Thymus (tissue), 11 donors: ENCODE measurements around the gene GNPNAT1. TPM values are rescaled to one million over a fixed set of nuclear protein-coding genes. Genes with fewer than 3 reads are reported as not detected.
"Not testable (repeated sequence)": the region's sequence is repeated elsewhere in the genome, so short reads cannot be mapped to it uniquely, and the experiment has no call there.

Source experiments
- DNase-seq, 9 donors: peaks; one replicate each; pipeline ENCODE4 v3.0.0-alpha.2; 2013; ENCODE audit warnings: low spot score in 9 of 9, low read depth in 6 of 9, missing footprints in 1 of 9
- H3K27ac ChIP-seq, 2 donors: one replicate each; pipeline ENCODE4 v1.5.1; 2013; ENCODE audit warnings: control low read depth in 1 of 2, low read depth in 1 of 2, low read length in 1 of 2, mild to moderate bottlenecking in 1 of 2, moderate library complexity in 1 of 2
- H3K27me3 ChIP-seq, 2 donors: one replicate each; pipeline ENCODE4 v1.5.1; 2013; ENCODE audit warnings: low read length in 1 of 2; ENCODE audit not compliant: control insufficient read depth in 2 of 2, insufficient read depth in 1 of 2
- H3K36me3 ChIP-seq, 2 donors: one replicate each; pipeline ENCODE4 v1.5.1; 2013; ENCODE audit warnings: low read length in 1 of 2, mild to moderate bottlenecking in 1 of 2, moderate library complexity in 1 of 2; ENCODE audit not compliant: control insufficient read depth in 2 of 2, insufficient read depth in 2 of 2
- H3K4me1 ChIP-seq, 2 donors: one replicate each; pipeline ENCODE4 v1.5.1; 2013; ENCODE audit warnings: low read length in 2 of 2; ENCODE audit not compliant: control insufficient read depth in 2 of 2, insufficient read depth in 2 of 2
- H3K4me3 ChIP-seq, 2 donors: one replicate each; pipeline ENCODE4 v1.5.1; 2013; ENCODE audit warnings: low read length in 2 of 2, control low read depth in 1 of 2, mild to moderate bottlenecking in 1 of 2
- H3K9me3 ChIP-seq, 2 donors: one replicate each; pipeline ENCODE4 v1.5.1; 2013; ENCODE audit warnings: low read length in 1 of 2, mild to moderate bottlenecking in 1 of 2; ENCODE audit not compliant: control insufficient read depth in 2 of 2, insufficient read depth in 1 of 2
- WGBS: extraction: QIAGEN DNeasy Blood & Tissue Kit; methylation state at CpG from one replicate; pipeline ENCODE4 v1.1.7; 2013; 5-methylcytosine and 5-hydroxymethylcytosine counted together
- polyA plus RNA-seq: library from polyadenylated mRNA; stranded (reverse); fragments of 200-250 nt; gene quantifications from one replicate; pipeline ENCODE4 v1.2.3, GENCODE V29; 2013
- total RNA-seq: library from RNA; stranded (reverse); fragments of 120-200 nt; gene quantifications from one replicate; pipeline ENCODE4 v1.2.4, GENCODE V29; 2013
- donor health status: healthy.

Gene GNPNAT1
- total and polyA plus RNA-seq, 2 donors = 7.6 to 8.2 TPM

DNA sequence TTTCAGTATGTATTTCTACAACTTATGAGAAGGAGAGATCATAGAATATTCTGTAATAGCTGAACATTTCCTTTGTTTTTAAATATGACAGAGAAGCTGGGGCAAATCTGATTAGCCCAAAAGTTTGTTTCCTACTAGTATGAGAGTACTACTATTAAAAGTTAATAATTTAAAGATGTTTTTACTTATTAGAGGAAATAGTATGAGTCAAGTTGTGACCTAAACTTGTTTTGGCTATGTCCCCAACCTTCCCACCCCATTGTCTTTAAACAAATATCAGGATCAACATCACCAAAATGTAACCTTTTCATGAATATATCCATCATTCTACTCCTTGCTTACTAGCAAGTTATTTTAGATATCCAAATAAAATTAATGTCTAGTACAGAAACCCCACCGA, 10.5 kb downstream of the GNPNAT1 start:
- no peaks in the 10 kb centered on the region for H3K9me3 ChIP-seq
- no peaks in the 10 kb centered on the region for H3K4me1 ChIP-seq
- H3K27ac ChIP-seq = no peak overlapping the region
- H3K4me3 ChIP-seq = no peak overlapping the region
- no peak for DNase-seq
- H3K27me3 ChIP-seq = no peaks in the 10 kb centered on the region
- peaks cover 2 to 3% of the 10 kb centered on the region in 2 donors for H3K36me3 ChIP-seq
- 100% methylated on average over 1 of the region's 1 CpG for WGBS

DNA sequence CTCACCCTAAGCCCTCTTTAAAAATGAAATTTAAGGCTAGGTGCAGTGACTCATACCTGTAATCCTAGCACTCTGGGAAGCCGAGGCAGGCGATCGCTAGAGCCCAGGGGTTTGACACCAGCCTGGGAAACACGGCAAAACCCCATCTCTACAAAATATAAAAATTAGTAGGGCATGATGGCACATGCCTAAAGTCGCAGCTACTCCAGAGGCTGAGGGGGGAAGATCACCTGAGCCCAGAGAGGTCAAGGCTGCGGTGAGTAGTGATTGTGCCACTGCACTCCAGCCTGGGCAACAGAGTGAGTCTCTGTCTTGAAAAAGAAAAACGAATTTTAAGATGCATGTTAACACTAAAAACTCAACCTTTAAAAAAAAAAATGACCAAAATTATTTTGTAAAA, 12.7 kb downstream of the GNPNAT1 start:
- Histone ChIP-seq H3K27me3 (no peaks in the 10 kb centered on the region), H3K4me1 (no peaks in the 10 kb centered on the region), H3K36me3 (peaks cover 7 to 10% of the 10 kb centered on the region in 2 donors), H3K4me3 (no peak overlapping the region), H3K9me3 (no peaks in the 10 kb centered on the region), H3K27ac (no peak overlapping the region)
- 94% methylated on average over 7 of the region's 7 CpGs for WGBS
- DNase-seq = no peak

DNA sequence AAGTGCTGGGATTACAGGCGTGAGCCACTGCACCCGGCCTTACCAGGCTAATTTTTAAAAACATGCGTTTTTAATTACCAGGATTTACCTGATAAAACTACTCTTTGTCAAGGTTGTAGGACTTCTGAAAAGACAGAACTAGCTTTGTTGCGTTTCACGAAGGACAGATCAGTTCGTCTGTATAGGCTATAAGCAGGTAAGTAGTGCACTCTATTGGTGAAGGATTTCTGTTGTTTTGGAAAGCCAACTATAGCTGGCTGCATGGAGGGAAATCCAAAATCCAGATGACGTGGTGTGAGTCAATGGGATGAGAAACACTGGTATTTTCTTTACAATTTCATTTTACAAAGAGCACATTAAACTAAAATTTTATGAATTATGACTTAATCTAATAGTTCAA, 14.6 kb downstream of the GNPNAT1 start:
- Histone ChIP-seq H3K4me3 (no peak overlapping the region), H3K27me3 (no peaks in the 10 kb centered on the region), H3K4me1 (no peaks in the 10 kb centered on the region), H3K9me3 (no peaks in the 10 kb centered on the region), H3K27ac (no peak overlapping the region), H3K36me3 (peaks cover 7 to 15% of the 10 kb centered on the region in 2 donors)
- no peak for DNase-seq
- WGBS = 98% methylated on average over 7 of the region's 7 CpGs

DNA sequence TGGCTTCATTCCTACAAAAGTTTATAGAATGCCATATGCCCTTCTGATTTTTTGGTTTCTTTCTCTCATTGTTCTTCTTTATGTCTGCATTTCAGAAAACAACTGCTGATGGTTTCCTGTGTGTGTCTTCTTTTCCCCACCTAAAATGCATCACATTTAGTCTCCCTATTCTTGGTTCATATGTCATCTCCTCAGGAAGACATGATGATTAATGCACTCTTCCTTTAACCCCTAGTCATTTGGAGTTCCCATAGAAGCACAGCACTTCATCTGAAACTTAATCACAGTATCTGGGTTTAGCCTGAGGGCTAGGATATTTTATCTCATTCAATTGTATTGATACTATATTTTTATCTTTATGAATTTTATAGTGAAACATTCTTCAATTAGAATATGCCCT, 21.5 kb downstream of the GNPNAT1 start:
- no peak overlapping the region for H3K27ac ChIP-seq
- no peaks in the 10 kb centered on the region for H3K27me3 ChIP-seq
- peaks cover 7 to 43% of the 10 kb centered on the region in 2 donors for H3K36me3 ChIP-seq
- DNase-seq = no peak
- H3K4me1 ChIP-seq = no peaks in the 10 kb centered on the region
- no peak overlapping the region for H3K4me3 ChIP-seq
- H3K9me3 ChIP-seq = no peaks in the 10 kb centered on the region

DNA sequence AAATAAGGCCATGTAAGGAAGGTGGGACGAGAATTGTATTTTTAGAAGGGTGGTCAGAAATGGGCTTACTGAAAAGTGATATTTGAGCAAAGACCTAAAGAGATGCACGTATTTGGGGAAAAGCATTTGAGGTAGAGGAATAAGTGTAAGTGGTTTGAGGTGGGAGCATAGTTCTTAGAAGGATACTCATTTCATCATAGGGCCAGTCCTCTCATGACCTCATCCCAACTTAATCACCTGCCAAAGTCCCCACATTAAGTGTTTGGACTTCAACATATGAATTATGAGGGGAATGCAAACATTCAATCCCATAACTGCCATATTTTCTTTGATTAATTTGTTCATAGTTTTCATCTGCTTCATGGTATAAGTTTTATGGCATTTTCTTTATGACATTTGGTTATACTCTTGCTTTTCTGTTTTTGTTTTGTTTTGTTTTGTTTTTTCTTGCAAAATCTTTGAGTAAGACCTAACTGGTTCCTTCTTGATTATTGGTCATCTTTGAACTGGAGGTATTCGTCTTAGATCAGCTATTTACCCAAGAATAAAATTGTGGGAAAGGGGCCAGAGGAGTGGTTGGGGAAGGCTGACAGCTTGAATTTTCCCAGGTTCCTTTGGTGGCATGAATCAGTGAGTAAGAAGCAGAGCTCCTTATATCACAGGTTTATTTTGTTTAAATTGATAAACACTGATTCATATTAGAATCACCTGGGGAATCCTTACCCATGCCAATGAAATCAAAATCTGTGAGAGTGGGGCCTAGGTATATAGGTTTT, 24.2 kb downstream of the GNPNAT1 start:
- Histone ChIP-seq H3K4me1 (no peaks in the 10 kb centered on the region), H3K9me3 (no peaks in the 10 kb centered on the region), H3K27ac (no peak overlapping the region), H3K27me3 (no peaks in the 10 kb centered on the region), H3K4me3 (no peak overlapping the region), H3K36me3 (peaks cover 11 to 34% of the 10 kb centered on the region in 2 donors)
- WGBS = 98% methylated on average over 3 of the region's 3 CpGs
- DNase-seq = no peak

DNA sequence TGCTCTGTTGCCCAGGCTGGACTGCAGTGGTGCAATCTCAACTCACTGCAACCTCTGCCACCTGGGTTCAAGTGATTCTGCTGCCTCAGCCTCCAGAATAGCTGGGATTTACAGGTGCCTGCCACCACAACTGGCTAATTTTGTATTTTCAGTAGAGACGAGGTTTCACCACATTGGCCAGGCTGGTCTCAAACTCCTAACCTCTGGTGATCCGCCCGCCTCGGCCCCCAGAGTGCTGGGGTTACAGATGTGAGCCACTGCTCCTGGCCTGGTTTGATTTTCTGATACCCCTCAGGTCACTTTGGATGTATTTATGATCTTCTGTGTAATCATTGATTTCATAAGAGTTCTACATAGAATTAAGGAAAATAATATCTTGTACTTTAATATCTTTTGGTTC, 28.5 kb downstream of the GNPNAT1 start:
- DNase-seq, H3K27ac ChIP-seq: not testable (repeated sequence)
- WGBS = 95% methylated on average over 4 of the region's 4 CpGs

DNA sequence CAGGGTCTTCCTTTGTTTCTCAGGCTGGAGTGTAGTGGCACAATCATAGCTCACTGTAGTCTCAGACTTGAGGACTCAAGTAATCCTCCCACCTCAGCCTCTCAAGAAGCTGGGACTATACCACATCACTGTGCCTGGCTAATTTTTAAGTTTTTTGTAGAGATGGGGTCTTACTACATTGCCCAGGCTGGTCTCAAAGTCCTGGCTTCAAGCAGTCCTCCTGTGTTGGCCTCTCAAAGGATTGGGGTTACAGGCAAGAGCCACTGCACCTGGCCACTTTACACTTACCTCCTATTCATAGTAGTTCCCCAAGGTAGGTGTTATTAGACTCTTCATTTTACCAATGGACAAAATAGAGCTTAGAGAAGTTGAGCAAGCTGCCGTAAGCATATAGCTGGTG, 32.3 kb downstream of the GNPNAT1 start:
- DNase-seq = no peak
- Histone ChIP-seq H3K4me1 (no peaks in the 10 kb centered on the region), H3K36me3 (peaks cover 0 to 13% of the 10 kb centered on the region in 2 donors), H3K4me3 (no peak overlapping the region), H3K9me3 (no peaks in the 10 kb centered on the region), H3K27me3 (no peaks in the 10 kb centered on the region), H3K27ac (no peak overlapping the region)
- 93% methylated on average over 1 of the region's 1 CpG for WGBS

More for the DNA sequence above, 28.5 kb downstream of the GNPNAT1 start:
- H3K4me3 ChIP-seq, H3K27me3 ChIP-seq, H3K9me3 ChIP-seq, H3K4me1 ChIP-seq: not testable (repeated sequence)
- peaks cover 8 to 26% of the 10 kb centered on the region in 2 donors for H3K36me3 ChIP-seq

DNA sequence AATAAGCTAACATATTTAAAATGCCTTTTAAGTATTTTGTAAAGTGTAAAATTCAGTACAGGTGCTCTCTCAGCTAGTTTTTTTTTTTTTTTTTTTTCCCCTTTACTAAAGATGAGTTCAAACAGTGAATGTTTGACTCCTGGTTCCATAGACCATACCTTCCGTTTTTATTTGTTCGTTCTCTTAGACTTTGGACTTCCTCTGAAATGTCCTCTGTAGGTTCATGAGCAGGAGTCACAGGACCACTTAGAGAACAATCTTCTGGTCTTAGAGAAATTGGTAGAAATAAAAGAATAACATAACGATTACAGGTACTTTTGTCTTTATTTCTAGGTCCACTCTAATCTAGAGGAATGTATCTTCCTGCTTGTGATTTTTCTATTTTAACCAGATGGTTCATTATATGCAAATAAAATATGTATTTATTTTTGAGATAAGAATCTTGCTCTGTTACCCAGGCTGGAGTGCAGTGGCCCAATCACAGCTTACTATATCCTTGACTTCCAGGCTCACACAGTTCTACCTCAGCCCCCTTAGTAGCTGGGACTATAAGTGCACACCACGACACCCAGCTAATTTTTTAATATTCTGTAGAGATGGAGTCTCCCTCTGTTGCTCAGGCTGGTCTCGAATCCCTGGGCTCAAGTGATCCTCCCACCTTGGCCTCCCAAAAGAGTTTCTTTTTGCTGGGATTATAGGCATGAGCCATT, 35.6 kb downstream of the GNPNAT1 start:
- WGBS = 96% methylated on average over 5 of the region's 5 CpGs
- DNase-seq = no peak
- no peaks in the 10 kb centered on the region for H3K27me3 ChIP-seq
- H3K4me1 ChIP-seq = no peaks in the 10 kb centered on the region
- no peak overlapping the region for H3K27ac ChIP-seq
- H3K4me3 ChIP-seq = no peak overlapping the region
- H3K9me3 ChIP-seq = no peaks in the 10 kb centered on the region
- peaks cover 0 to 10% of the 10 kb centered on the region in 2 donors for H3K36me3 ChIP-seq

DNA sequence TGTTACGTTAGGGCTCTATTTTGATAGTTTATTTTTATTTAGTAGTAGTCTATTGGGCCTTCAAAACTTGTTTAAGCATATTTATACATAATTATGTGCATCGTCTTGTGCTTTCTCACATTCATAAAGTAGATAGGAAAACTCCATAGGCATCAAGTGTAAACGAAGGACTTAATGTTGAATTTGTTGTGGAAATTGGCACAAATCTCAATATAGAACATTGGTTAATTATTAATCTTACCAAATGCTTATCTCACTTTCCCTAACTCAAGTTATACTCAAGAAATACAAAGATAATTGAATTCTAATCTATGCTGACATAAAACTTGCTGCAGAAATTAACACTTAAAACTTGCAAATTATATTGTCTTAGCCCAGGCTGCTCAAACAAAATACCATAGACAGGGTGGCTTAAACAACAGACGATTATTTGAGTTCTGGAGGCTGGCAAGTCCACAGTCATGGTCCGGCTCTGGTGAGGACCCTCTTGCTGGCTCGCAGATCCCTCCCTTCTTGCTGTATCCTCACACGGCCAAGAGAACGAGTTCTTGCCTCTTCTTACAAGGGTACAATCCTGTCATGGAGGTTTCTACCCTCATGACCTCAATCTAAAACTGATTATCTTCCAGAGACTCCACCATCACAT, 42.6 kb downstream of the GNPNAT1 start:
- peaks cover 6 to 23% of the 10 kb centered on the region in 2 donors for H3K36me3 ChIP-seq
- no peaks in the 10 kb centered on the region for H3K4me1 ChIP-seq
- no peaks in the 10 kb centered on the region for H3K27me3 ChIP-seq
- H3K27ac ChIP-seq = no peak overlapping the region
- DNase-seq = no peak
- 98% methylated on average over 8 of the region's 8 CpGs for WGBS
- no peaks in the 10 kb centered on the region for H3K9me3 ChIP-seq
- no peak overlapping the region for H3K4me3 ChIP-seq
